Fibroblast of peridontal ligament (primary cell): ENCODE results near the gene ALCAM.
A peak's percentile ranks its signal among the peaks of the same experiment; 100 is the strongest.

Experiments
- DNase-seq: peaks from one replicate; pipeline ENCODE4 v3.0.0-alpha.2; 2010; ENCODE audit errors: extremely low read depth

ALCAM gene

GRCh38 chr3:105429034-105429762 is 62.5 kb downstream of the ALCAM start:
- peak; percentile 15 for DNase-seq

GRCh38 chr3:105430455-105430854 is 63.7 kb downstream of the ALCAM start:
- no peak for DNase-seq

- peak; percentile 18 for DNase-seq
Observed at GRCh38 chr3:105431200-105431599, 64.5 kb downstream of the ALCAM start.

DNA sequence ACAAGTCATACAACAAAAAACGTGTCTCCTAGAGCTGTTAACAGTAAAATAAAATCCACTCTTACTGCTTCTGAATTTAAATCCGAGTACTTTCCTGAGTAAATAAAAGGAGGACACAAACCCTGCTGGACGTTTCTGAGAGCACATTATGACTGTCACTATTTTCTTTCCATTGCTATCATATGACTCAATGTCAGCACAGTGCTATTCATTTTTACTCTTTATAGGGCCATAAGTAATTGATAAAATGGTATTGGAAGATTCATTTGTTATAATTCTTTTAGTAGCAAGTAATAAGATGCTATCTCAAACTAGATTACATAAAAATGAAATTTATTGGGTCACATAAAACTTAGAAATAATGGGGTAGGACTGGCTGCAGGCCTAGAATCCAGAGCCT is 68.6 kb downstream of the ALCAM start:
- no peak for DNase-seq

DNA sequence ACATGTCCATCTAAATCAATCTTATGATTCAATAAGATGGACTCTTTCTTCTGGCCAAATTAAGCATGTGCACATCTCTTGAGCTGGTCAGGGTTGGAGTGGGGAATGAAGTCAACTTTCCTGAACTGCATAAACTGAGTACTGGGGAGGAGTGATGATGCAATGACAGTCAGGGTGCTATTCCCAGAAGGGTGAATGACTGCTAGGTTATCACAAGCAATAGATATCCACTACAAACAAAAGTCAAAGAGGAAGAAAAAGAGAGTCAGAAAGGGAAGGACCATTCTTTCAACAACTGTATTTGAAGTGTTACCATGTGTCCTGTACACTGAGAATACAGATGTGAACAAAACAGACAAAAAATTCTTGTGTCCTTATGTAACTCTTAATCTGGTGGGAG is 70.0 kb downstream of the ALCAM start:
- no peak for DNase-seq

DNA sequence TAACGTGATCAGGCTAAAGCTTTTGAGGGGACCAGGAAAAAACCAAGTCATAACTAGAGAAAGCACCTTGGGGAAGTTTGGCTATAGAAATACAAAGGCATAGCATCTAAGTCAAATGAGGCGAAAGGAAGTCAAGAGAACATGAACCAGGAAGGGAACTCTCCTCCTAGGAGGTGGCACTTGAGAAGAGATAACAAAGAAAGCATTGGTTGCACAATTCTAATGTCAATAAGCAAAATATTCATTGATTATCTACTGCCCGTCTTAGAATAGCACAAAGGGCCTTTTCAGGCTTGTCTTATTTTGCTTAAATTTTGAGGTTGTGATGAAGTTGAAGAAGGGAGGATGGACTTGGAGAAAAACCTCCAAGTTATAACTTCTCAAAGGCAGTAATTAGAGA is 73.4 kb downstream of the ALCAM start:
- no peak for DNase-seq

- peak; percentile 17 for DNase-seq
Observed at GRCh38 chr3:105444725-105445124, 78.0 kb downstream of the ALCAM start.

GRCh38 chr3:105448338-105448982 is 81.8 kb downstream of the ALCAM start:
- peak; percentile 25 for DNase-seq

- DNase-seq = no peak
Observed at GRCh38 chr3:105449414-105449813, 82.7 kb downstream of the ALCAM start.

DNA sequence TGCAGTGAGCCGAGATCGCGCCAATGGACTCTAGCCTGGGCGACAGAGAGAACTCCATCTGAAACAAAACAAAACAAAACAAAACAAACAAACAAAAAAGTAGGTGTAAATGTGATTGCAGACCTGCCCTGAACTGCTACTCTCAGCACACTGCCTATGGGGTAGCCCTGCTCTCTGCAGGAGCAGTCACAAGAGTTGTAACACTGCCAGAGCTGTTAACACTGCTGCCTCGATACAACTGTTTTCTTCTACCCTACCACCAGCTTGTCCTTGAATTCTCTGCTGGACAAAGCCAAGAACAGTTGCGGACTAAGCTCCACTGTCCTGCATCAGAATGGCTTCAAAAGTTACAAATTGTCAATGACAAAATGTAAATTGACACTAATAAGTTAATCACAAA is 89.3 kb downstream of the ALCAM start:
- DNase-seq = no peak

DNA sequence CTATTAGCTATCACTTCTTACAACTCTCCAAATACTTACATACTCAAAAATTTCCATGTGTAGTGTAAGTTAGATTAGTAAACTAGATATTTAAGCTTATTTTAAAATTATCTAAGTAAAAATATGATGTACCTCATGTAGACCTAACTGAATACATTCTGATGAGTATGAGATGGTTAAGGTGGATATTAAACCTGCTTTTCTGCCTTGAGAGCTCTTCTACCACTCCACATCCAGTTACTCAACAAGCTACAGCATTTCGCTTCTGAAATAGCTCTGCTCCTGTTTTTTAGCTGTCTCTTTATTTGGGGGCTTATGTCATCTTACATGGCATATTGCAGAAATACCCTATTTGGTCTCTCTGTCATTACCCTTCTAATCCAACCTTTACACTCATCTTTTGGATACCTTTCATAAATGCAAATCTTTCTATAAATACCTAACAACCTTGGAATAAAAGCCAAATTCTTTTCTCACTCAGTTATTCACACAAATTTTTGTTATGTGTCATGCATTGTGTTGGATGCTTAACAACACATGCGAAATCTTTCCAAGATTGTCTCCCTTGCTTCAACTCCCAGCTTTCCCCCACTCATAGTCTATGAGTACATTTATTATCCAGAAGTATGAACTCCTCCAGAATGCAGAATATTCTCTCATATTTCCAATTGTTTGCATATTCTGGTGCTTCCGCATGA is 92.0 kb downstream of the ALCAM start:
- peak; percentile 36 for DNase-seq

GRCh38 chr3:105459566-105460290 is 93.0 kb downstream of the ALCAM start:
- DNase-seq = peak; percentile 29

GRCh38 chr3:105463620-105464019 is 96.9 kb downstream of the ALCAM start:
- DNase-seq = no peak

GRCh38 chr3:105465251-105465853 is 98.6 kb downstream of the ALCAM start:
- peak; percentile 37 for DNase-seq

DNA sequence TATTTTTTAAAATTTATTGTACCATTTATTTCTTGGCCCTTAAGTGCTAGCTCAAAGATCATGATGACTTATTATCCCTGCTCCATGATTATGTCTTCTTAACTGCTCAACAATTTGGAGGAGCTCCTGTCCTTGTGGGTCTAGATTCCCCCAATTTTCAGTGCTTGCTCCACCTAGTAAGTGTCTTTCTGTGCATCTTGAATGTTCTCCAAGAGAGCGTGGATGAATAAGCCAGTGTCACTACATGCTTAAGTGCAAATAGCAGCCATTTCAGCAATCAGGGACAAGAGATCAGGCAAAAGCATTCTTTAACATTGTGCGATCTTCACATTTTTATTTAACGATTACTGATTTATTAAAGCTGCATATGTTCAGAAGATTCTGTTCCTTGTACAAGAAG is 99.4 kb downstream of the ALCAM start:
- no peak for DNase-seq

DNA sequence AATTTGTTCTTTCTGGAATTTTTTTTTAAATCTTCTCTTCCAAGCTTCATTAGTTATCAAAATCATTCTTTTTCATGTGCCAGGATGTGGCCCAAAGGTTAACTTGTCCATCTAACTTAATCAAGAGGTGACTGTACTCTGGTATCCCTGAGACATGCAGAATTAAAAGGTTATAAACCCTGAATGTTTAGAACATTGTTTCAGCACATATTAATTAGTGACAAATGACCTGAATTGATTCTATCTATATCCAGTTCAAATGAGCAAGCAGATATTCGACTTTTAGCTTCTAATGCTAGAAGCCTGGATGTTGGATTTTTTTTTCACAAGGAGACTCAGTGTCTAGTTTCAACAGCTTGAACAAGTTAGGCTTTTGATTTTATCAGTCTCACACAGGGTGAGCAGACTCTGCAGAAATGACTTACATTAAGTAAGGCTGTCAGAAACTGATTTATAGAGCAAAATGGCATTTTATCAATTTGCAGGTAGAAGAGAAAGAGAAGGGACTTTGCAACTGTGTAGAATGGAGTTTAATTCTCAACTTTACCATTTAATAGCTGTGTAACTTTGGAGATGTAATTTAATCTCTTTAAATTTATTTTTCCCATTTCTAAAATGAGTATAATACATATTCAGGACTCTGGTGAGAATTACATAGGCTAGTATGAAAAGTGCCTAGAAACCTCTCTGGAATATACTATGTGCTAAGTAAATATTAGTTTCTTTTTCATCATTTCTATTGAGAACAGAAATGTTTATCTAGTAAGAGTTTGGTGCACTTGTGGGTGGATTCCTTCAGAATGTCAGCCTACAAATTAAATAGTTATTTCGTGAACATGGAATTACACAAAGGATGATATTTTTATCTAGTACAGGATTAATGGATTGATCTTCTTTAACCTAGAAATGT is 100.0 kb downstream of the ALCAM start:
- peak; percentile 31 for DNase-seq

DNA sequence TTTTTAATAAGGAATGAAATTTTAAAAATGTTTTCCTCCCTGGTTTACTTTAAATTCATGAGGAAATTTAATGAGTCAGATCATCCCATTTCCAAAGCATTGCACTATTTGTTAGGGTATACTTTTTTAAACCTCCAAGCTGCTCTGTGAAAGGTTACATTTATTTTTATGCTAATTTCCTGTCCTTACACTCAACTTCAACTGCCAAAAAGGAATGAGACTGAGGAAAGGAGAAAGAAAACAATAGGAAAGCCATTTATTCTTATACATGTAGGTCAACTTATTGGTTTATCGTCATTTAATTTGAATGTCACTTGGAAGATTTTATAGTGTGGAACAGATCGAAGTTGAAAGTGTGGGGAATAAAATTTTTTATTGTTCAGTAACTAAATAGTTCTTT is 104.1 kb downstream of the ALCAM start:
- DNase-seq = peak; percentile 45

DNA sequence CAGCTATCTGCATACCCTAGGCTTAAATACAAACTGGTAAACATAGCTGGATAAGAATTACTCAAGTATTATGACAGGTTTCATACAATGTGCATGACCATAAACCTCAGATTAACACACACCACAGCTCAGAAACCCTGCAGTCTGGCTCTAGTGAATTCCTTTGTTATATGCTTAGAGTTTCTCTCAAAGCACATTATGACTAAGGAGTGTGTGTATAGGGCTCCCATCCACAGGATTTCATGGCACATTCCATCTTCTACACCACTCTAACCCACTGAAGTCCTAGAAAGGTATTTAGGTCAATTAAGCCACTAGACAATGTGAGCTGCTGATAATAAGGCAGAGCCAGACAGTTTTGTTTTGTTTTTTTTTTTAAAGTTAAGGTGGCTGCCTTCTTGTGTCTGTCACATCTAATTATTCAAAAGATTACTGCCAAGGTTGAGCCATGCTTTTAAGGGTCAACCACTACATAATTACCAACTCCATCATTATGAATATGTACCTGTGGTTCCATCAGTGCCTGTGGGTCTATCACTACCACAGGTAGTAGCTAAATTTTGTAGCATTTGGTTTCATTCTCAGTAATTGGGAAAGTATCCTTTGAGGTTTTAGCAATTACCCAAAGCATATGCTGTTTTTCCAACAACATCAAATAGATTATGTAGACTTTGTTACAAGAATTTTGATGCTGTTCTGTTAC is 107.0 kb downstream of the ALCAM start:
- peak; percentile 83 for DNase-seq

GRCh38 chr3:105480768-105481167 is 114.1 kb downstream of the ALCAM start:
- no peak for DNase-seq

DNA sequence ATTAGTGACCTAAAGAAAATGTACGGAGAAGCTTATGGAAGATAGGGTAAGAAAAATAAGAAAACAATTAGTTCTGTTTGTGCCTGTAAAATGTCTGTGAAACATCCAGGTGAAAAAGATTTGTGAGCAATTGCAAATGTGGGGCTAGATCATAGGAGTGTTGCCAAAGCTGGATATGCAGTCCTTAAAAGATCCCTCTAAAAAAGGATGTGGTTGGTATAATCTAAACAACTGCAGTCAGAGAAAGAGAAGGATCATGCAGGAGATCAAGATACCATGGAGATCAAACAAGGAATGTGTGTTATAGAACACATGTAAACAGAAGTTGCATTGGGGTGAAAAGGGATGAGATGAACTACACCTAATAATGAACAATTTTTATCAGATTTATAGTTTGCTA is 116.8 kb downstream of the ALCAM start:
- peak; percentile 19 for DNase-seq
